Left lobe of liver (tissue), 2 donors: ENCODE results near the gene OR10S1. TPM values are rescaled to one million over a fixed set of nuclear protein-coding genes. Genes with fewer than 3 reads are reported as not detected.
"Not testable (repeated sequence)": the region's sequence is repeated elsewhere in the genome, so short reads cannot be mapped to it uniquely, and the experiment has no call there.

Source experiments
- ATAC-seq: fragments of 200-7000 bp; cut with Tn5 transposase; one replicate; pipeline ENCODE4 v1.9.1; 2020; ENCODE audit warnings: mild to moderate bottlenecking, moderate library complexity
- DNase-seq: peaks from one replicate; pipeline ENCODE4 v3.0.0-alpha.2; 2020; ENCODE audit warnings: low spot score
- total RNA-seq: library from RNA; stranded (reverse); gene quantifications from one replicate; pipeline ENCODE4 v1.2.1, GENCODE V29; 2021
- donor health status: DM: no; HTN: no; CAD: no; lungs with moderate emphysema.
- donor health status: DM: no; HTN: yes; CAD: no.

Gene OR10S1, protein sequence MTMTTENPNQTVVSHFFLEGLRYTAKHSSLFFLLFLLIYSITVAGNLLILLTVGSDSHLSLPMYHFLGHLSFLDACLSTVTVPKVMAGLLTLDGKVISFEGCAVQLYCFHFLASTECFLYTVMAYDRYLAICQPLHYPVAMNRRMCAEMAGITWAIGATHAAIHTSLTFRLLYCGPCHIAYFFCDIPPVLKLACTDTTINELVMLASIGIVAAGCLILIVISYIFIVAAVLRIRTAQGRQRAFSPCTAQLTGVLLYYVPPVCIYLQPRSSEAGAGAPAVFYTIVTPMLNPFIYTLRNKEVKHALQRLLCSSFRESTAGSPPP
- total RNA-seq: not detected

DNA sequence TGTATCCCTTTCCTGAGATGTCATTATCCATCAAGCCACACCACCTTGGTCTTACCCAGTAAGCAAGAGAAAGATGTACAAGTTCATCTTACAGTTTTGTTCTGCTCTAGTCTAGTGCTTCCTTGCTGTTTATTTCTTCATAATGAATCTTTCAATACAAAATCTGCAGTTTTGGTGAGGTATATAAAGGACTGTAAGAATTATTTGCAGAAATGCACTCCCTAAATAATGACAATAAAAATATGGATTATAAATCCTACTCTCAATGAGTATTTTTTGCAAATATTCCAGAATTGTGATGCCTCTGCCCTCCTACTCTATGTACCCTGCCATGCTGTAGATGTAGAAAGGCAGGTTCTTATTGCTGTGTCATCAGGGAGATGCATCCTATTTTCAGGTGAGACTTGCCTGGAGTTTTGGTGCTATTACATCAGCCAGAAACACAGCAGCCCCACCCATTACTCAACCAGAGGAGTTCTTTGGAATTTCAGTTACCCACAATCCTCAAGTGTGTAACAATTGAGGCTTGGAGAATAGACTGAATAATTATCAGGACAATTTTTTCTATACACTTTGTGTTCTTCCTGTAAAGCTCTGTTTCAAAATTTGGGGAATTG is at the start of gene OR10S1:
OR10S1 (minus strand) TSS at position 51 of the 617 bp plus-strand sequence. CDS start 117 bp downstream, outside the sequence.
- ATAC-seq (no peak), DNase-seq (no peak)

DNA sequence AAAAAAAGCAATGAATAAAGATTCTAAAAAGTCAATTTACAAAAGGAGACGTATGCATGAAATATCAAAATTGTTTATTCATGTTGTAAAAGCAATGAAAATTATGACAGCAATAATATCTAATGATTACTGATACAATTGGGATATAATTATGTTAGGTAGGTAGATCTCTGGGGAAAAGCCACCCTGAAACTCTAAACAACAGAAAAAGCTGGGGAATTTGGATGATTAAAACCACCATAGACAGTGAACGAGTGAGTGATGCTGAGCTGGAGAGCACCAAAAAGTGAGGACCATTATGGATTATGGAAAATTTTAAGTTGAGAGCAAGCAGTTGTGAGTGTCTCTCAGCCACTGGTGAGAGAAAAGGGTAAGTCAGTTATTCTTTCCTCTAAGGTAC is 48.9 kb upstream of the OR10S1 start, which contains the start of gene OR10G8:
OR10G8 (plus strand) TSS at position 301 of the 400 bp plus-strand sequence. CDS start 2,825 bp downstream, outside the sequence.
- ATAC-seq: no peak
- DNase-seq: no peak

DNA sequence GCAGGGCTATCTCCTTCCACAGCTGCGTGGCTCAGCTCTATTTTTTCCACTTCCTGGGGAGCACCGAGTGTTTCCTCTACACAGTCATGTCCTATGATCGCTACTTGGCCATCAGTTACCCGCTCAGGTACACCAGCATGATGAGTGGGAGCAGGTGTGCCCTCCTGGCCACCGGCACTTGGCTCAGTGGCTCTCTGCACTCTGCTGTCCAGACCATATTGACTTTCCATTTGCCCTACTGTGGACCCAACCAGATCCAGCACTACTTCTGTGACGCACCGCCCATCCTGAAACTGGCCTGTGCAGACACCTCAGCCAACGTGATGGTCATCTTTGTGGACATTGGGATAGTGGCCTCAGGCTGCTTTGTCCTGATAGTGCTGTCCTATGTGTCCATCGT is 38.3 kb upstream of the OR10S1 start:
- not testable (repeated sequence) for ATAC-seq, DNase-seq

DNA sequence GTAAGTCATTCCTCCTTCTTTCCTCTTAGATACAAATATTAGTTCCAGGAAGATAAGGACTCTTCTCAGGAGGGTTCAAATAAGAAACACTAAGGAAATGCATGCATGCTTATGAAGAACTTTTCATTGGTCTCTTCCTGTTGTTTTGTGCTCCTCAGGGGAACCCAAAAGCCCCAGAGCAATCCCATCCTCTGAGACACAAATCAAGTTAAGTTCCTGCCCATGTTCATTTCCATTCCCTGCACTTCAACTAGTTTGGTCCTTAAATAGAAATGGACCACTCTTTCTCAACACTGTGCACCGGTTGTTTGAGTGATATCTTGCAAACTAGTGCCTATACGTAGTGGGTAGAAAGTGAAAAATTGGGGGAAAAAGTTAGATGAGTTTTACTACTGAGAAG is 35.1 kb upstream of the OR10S1 start, which contains the start of gene OR10G4:
OR10G4 (plus strand) TSS at position 301 of the 400 bp plus-strand sequence. CDS start 2,578 bp downstream, outside the sequence.
- DNase-seq (no peak), ATAC-seq (no peak)

- no peak for DNase-seq
- ATAC-seq: no peak
Measured at GRCh38 chr11:123995119-123995518, 17.5 kb upstream of the OR10S1 start, which contains the start of gene OR10G6. TSS of gene OR10G6 (minus strand) at chr11:123995161. CDS start at chr11:123995161, 0 bp downstream.

GRCh38 chr11:123979311-123979710 is 1.7 kb upstream of the OR10S1 start:
- no peak for ATAC-seq
- no peak for DNase-seq

DNA sequence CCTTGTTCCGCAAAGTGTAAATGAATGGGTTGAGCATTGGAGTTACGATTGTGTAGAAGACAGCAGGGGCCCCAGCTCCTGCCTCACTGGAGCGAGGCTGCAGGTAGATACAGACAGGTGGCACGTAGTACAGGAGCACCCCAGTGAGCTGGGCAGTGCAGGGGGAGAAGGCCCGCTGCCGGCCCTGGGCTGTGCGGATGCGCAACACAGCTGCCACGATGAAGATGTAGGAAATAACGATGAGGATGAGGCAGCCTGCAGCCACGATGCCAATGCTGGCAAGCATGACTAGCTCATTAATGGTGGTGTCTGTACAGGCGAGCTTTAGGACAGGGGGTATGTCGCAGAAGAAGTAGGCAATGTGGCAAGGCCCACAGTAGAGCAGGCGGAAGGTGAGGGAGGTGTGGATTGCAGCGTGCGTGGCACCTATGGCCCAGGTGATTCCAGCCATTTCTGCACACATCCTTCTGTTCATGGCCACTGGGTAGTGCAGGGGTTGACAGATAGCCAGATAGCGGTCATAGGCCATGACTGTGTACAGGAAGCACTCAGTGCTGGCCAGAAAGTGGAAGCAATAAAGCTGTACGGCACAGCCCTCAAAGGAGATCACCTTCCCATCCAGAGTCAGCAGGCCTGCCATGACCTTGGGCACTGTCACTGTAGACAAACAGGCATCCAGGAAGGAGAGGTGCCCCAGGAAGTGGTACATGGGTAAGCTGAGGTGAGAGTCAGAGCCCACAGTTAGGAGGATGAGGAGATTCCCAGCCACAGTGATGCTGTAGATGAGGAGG is 616 bp downstream of the OR10S1 start:
- ATAC-seq: no peak

GRCh38 chr11:123973816-123974215 is 3.8 kb downstream of the OR10S1 start:
- ATAC-seq (no peak), DNase-seq (no peak)

More for the DNA sequence above, 616 bp downstream of the OR10S1 start:
- DNase-seq: no peak

DNA sequence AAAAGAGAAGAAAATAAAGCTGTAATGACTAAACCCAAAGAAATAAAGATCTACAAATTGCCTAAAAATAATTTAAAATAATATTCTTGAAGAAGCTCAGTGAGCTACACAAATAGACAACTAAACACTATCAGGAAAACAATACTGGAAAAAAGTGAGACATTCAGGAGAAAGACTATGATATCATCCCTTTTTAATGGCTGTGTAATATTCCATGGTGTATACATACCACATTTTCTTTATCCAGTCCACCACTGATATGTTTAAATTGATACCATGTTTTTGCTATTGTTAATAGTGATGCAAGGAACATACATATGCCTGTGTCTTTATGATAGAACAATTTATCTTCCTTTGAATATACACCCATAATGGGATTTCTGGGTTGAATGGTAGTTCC is 20.8 kb downstream of the OR10S1 start:
- no peak for DNase-seq
- no peak for ATAC-seq

DNA sequence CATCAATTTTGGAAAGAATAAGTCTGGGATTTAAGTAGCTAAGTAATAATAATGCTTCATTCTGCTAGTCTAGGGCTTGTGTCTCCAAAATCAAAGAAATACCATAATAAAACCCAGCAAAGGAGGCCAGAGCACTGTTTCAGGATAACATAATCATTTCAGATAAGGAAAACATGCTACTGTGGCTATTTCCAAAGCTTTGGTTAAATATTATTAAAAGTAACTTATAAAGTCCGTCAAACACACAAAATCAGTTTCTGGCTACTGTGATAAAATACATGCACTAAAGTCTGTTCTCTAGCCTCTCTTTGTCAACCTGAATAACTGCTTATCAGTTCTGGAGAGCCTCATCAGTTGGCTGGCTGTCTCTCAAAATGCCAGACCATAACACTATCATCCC is 32.4 kb downstream of the OR10S1 start:
- DNase-seq (no peak), ATAC-seq (peak; percentile 34)

GRCh38 chr11:123943738-123944137 is 33.8 kb downstream of the OR10S1 start, which contains the start of gene OR6T1:
TSS of gene OR6T1 (minus strand) at chr11:123943838. CDS start at chr11:123943838, 0 bp downstream.
- ATAC-seq: no peak
- DNase-seq: no peak

DNA sequence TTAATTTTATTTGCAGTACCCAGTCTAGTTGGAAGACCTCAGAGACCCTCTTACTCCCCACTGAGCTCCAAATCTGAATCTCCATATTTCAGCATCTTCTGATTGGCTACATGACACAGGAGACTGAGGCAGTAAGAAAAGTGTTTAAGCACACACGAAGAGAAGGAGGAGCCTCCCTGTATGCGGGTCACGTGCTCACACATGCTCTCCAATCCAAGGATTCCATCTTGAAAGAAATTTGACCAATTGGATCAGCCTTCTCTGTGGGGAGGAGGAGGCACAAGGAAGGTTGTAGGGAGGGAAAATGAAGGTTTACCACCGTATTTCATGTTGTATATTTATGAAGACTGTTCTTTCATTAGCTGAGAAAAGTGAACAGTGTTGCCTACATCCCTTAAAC is 35.2 kb downstream of the OR10S1 start:
- no peak for DNase-seq
- no peak for ATAC-seq

- ATAC-seq: no peak
- no peak for DNase-seq
Measured at GRCh38 chr11:123939317-123939716, 38.3 kb downstream of the OR10S1 start, which contains the start of gene OR4D5. TSS of gene OR4D5 (plus strand) at chr11:123939617. CDS start at chr11:123939617, 0 bp downstream.

Other genes starting within 250 kb of the OR10S1 start
- gene ZNF202, start 236.1 kb downstream of the OR10S1 start, total RNA-seq: 3.4 TPM
- gene OR6X1, start 223.3 kb downstream of the OR10S1 start, total RNA-seq: not detected
- gene OR6M1, start 171.4 kb downstream of the OR10S1 start, total RNA-seq: not detected
- gene TMEM225, start 92.1 kb downstream of the OR10S1 start, total RNA-seq: not detected
- gene OR8D4, start 75.6 kb downstream of the OR10S1 start, total RNA-seq: not detected
- not detected for gene OR4D5, start 38.2 kb downstream of the OR10S1 start, total RNA-seq
- gene OR6T1, start 33.9 kb downstream of the OR10S1 start, total RNA-seq: not detected
- not detected for gene OR10G6, start 17.4 kb upstream of the OR10S1 start, total RNA-seq
- gene OR10G4, start 35.2 kb upstream of the OR10S1 start, total RNA-seq: not detected
- gene OR10G9, start 45.2 kb upstream of the OR10S1 start, total RNA-seq: not detected
- not detected for gene OR10G8, start 49.0 kb upstream of the OR10S1 start, total RNA-seq
- not detected for gene OR10G7, start 63.5 kb upstream of the OR10S1 start, total RNA-seq
- 3.4 TPM for gene VWA5A, start 137.7 kb upstream of the OR10S1 start, total RNA-seq
- not detected for gene OR10D3, start 205.6 kb upstream of the OR10S1 start, total RNA-seq